Measurements from ENCODE around the gene QRICH2.

GRCh38 chr17:76337413-76337777 lies 29.3 kb upstream of the QRICH2 start:
- TF ChIP-seq CTCF (IDR thresholded peaks at IDR 0.05 in 8 of 11, conservative IDR thresholded peaks at IDR 0.05 in 3 of 11) (no peak), POLR2A (IDR thresholded peaks at IDR 0.05) (no peak), POLR2AphosphoS5 (IDR thresholded peaks at IDR 0.05) (no peak)

Data from spleen (tissue), 7 donors.